ENCODE results near the gene MOK.

DNA sequence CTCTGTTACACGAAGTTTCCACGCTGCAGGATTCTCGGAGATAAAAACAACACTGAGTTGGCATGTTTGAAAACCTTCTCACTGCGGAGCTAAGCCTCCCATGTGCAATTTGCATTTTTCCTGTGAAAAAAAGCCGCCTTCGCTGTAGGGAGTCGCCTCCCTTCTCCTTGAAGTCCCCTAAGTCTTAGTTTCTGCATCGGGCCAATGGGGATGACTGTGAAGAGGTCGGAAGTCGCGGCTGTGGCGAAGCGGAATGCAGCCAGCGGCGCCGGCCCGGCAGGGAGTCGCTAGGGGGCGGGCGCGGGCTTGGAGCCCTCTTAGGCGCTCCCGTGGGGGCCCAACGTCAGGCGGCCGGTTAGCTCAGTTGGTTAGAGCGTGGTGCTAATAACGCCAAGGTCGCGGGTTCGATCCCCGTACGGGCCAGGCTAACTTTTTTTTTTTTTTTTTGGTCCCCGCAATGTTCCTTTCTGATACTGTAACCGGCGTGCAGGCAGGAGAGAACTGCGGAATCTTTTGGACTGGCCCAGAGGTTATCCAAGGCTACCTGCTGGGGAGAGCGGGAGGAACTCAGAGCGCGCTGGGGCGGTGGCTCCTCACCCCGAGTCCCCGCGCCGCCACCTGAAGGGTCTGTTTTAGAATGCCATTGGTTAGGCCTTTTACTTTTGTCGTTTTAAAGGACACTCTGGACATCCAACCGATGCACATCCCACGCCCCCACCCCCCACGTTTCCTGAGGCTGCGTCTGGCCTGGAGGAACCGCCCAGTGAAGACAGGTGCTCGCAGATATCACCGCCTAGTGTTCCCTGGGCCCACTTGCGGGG, 12.0 kb upstream of the MOK start:
- peak; percentile 26 to 95 (median 68) for TF ChIP-seq CTCF (IDR thresholded peaks at IDR 0.05)
- peak in 1 of 2 donors; percentile 51 for TF ChIP-seq POLR2A (IDR thresholded peaks at IDR 0.05)
